ENCODE results near the gene RNF223. TPM values are rescaled to one million over a fixed set of nuclear protein-coding genes. Genes with fewer than 3 reads are reported as not detected.
A peak's percentile ranks its signal among the peaks of the same experiment; 100 is the strongest.

RNF223 gene
- 0.10 TPM in 1 of 2 replicates, not detected in the other for total RNA-seq

DNA sequence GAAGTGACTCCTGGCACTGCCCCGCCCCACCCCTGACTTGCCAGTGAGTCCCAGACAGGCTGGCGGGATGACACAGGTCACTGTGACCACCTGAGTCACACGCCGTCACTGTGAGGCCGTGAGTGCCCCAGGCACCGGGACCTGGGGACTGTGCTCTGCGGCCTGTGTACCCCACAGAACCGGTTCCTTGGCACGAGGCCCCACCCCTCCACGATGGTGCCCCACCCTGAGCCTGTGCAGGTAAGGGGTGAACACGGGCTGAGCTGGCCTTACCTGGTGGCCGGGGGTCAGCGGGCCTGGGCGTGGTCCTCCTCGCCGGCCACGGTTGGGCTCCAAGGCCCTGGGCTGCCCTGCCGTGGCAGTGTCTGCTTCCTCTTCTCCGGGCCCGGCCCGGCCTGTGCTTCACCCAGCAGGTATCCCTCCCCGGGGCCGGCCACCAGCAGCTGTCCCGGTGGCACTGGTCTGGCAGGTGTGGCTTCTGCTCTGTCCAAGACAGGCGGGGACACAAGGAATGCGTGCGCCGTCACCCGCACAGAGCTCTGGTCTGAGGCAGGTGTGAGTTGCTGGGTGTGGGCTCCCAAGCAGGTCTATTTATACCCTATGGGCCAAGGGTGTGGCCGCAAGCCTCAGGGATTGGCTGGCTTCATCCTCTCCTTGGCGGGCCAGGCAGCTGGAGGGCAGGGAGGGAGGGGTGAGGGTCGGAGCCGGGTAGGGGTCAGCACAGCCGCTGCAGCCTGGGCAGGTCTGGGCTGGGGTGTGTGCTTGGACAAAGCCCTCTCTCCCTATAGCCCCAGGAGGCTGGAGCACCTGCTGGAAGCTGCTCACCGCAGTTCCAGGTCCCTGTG, at the start of gene RNF223:
Gene RNF223, minus strand, starts transcription at position 564 of the 845 bp plus-strand sequence. CDS start 1,740 bp downstream, outside the sequence.
- H3K4me1 Mint-ChIP-seq (ENCODE audit: low read depth): no peaks in the 10 kb centered on the region
- no peaks in the 10 kb centered on the region for H3K9me3 Mint-ChIP-seq
- DNase-seq (ENCODE audit: low spot score): no peak
- no peak within 1 kb of the TSS for H3K4me3 Mint-ChIP-seq
- H3K36me3 Mint-ChIP-seq (ENCODE audit: low read depth): no peaks in the 10 kb centered on the region
- intact Hi-C loops (cut with micrococcal nuclease): no loop called here
- H3K27ac Mint-ChIP-seq: no peak within 1 kb of the TSS
- H3K27me3 Mint-ChIP-seq (ENCODE audit: insufficient read depth): peaks cover 3% of the 10 kb centered on the region

DNA sequence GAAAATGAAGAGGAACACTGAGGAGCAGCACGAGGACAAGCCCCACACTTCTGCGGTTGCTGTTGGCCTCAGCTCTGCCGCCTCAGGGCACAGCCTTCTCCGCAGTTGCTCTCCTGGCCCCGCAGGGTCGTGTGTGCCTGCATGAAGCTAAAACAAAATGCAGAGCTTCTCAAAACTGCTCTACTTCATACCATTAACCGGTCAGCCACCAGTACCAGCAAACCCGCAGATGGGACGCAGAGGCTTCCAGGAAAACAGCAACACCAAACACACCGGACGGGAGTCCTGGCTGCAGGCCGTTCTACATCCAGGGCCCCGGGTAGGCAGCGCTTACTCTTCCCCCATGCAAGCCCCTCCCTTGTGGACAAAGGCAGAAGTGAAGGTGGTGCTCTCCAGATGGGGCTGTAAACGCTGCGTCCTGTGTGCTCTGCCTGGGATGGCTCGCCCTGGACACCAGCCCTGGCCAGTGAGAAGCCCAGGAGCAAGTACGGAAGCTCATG, 48.9 kb upstream of the RNF223 start:
- Mint-ChIP-seq H3K27ac (peak overlapping the region; percentile 21), H3K4me1 (ENCODE audit: low read depth) (peaks cover 5% of the 10 kb centered on the region)
- intact Hi-C loops (cut with micrococcal nuclease): loop anchor here (1.0 to 2.0 kb wide), 4 partner anchors 108 to 168 kb away; no protein-coding TSS in a partner anchor

DNA sequence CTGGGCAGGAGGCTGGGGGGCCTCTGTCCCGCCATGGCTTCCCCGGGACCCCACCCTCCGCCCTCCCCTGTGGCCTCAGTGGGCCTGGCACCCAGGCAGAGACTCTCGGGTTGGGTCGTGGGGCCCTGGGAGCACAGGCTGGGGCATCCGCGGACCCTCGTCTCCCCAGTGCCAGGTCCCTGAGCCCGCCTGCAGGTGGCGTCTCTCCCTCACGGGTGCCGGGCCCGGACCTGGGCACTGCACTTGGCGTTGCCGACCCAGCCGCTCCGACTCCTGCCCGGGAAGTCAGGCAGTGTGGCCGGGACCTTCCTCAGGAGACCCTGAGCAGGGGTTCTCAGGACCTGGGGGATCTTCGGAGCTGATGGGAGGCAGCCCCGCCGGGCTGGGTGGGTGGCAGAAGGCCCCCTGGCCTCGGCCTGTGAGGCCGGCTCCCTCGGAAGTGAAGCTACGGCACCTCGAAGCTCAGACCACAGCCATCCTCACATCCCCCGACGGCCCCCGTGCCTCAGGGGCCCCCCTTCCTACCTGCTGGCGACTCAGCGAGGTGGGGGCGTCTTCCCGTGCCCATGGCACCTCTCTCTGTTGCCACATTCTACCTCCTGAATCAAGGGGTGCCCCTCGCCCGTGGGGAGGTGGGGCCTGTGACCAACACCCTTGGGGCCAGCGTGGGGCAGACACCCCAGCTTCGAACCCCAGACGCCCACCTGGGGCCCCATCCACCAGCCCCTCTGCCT, 48.1 kb upstream of the RNF223 start:
- Mint-ChIP-seq H3K36me3 (ENCODE audit: low read depth) (no peaks in the 10 kb centered on the region), H3K4me1 (ENCODE audit: low read depth) (peaks cover 5% of the 10 kb centered on the region), H3K4me3 (no peak overlapping the region)

More for the DNA sequence above, 48.9 kb upstream of the RNF223 start:
- DNase-seq (ENCODE audit: low spot score): no peak
- Mint-ChIP-seq H3K4me3 (no peak overlapping the region), H3K36me3 (ENCODE audit: low read depth) (no peaks in the 10 kb centered on the region), H3K27me3 (ENCODE audit: insufficient read depth) (peaks cover 11% of the 10 kb centered on the region), H3K9me3 (no peaks in the 10 kb centered on the region)

DNA sequence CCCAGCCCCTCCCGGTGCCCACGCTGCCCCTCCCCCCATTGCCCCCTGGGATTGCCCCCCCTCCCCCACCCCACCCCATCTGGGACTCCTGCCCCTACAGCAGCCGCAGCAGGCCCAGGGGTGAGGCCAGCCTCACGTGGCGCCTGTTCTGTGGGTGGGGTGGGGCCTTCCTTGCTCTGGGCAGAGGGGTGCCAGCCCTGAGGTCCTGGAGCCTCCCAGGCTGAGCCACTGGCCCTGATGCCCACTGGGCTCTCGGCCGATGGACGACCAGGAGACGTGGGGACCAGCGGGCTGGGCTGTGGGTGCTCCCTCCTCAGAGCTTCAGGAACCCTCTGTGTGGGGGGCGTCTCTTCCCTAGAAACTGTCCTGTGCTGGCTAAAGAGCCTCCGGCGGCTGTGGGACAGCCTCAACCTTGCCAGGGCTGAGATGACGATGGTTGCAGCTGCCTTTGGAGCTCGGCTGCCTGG, 47.5 kb upstream of the RNF223 start:
- Mint-ChIP-seq H3K4me3 (no peak overlapping the region), H3K27me3 (ENCODE audit: insufficient read depth) (peaks cover 11% of the 10 kb centered on the region), H3K36me3 (ENCODE audit: low read depth) (no peaks in the 10 kb centered on the region), H3K9me3 (no peaks in the 10 kb centered on the region), H3K27ac (no peak overlapping the region), H3K4me1 (ENCODE audit: low read depth) (peaks cover 5% of the 10 kb centered on the region)
- DNase-seq (ENCODE audit: low spot score): no peak
- intact Hi-C loops (cut with micrococcal nuclease): loop anchor here (1.0 to 2.0 kb wide), 4 partner anchors 110 to 169 kb away; no protein-coding TSS in a partner anchor

More for the DNA sequence above, 48.1 kb upstream of the RNF223 start:
- intact Hi-C loops (cut with micrococcal nuclease): loop anchor here (1.0 to 2.0 kb wide), 4 partner anchors 109 to 169 kb away; no protein-coding TSS in a partner anchor
- peak; percentile 80 for DNase-seq (ENCODE audit: low spot score)
- Mint-ChIP-seq H3K27me3 (ENCODE audit: insufficient read depth) (peaks cover 11% of the 10 kb centered on the region), H3K27ac (no peak overlapping the region), H3K9me3 (no peaks in the 10 kb centered on the region)

DNA sequence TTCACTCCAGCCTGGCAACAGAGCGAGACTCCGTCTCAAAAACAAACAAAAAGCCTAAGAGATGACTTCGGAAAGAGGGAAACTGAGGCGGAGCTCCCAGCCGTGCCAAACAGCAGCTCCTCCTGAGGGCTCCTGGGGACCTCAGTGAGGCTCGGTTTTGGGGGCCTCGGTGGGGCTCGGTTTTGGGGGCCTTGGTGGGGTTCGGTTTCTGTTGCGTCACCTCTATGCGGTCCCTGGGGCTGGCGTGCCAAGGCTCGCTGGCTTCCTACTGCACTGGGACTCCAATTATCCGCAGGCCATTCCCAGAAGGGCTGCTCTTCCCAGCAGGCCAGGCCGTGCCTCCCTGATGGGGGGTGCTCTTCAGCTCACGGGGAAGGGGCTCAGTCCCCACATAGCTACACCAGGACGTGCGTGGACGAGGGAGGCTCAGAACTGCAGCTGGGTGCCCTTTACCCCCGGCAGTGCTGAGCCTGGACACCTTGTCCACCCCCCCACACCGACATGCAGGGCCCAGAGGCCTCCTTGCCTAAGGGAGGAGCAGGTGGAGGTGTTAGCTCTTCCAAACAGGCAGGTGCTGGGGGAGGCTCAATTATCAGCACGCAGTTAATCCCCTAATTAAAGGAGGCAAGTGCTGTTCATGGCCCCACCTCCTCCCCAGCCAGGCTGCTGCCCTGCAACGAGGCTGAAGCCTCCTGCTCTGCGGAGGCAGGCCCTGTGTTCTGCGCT, 46.9 kb upstream of the RNF223 start:
- peaks cover 5% of the 10 kb centered on the region for H3K4me1 Mint-ChIP-seq (ENCODE audit: low read depth)
- no peaks in the 10 kb centered on the region for H3K9me3 Mint-ChIP-seq
- no peak for DNase-seq (ENCODE audit: low spot score)
- H3K4me3 Mint-ChIP-seq: no peak overlapping the region
- no peak overlapping the region for H3K27ac Mint-ChIP-seq
- intact Hi-C loops (cut with micrococcal nuclease): no loop called here
- H3K27me3 Mint-ChIP-seq (ENCODE audit: insufficient read depth): peaks cover 11% of the 10 kb centered on the region
- no peaks in the 10 kb centered on the region for H3K36me3 Mint-ChIP-seq (ENCODE audit: low read depth)

DNA sequence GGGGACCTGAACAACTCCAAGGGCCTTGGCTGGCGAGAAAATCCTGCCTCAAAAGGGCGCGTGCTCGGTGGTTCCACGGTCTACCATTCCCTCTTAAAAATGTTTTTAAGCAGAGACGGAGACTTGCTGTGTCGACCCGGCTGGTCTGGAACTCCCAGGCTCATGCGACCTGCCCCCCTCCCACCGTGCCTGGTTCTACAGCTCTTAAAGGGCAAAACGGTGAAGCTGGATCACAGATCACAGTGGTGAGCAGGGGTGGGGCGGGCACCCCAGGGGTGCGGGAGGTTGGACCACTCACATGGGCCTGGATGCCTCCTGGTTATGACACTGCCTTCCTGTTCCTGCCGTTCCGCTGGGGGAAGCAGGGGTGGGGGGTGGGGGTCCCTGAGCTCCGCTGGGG, 46.0 kb upstream of the RNF223 start:
- Mint-ChIP-seq H3K9me3 (no peaks in the 10 kb centered on the region), H3K4me3 (no peak overlapping the region), H3K27me3 (ENCODE audit: insufficient read depth) (peaks cover 11% of the 10 kb centered on the region), H3K27ac (no peak overlapping the region), H3K36me3 (ENCODE audit: low read depth) (peaks cover under 1% of the 10 kb centered on the region), H3K4me1 (ENCODE audit: low read depth) (peaks cover 5% of the 10 kb centered on the region)
- intact Hi-C loops (cut with micrococcal nuclease): no loop called here
- no peak for DNase-seq (ENCODE audit: low spot score)

DNA sequence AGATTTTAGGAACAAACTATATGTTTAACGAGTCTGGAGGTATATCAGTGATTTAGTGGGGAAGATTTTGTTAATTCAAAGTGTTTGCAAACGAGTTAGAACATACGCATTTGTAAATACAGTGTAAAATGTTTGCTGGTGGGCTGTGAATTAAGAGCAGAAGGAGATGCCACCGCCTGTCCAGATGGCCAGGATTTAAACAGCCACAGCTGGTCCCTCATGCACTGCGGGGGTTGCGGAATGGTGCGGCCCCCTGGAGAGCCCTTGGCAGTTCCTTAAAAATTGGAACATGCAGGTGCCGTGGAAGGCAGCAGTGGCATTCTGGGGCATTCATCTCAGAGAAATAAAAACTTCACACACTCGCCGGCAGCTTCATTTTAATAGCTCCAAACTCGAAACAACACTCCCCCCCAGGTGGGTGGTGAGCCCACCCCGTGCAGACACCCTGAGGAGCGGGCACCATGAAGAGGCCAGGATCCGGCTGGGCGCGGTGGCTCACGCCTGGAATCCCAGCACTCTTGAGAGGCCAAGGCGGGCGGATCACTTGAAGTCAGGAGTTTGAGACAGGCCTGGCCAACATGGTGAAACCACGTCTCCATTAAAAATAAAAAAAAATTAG, 45.3 kb upstream of the RNF223 start:
- no peak for DNase-seq (ENCODE audit: low spot score)

DNA sequence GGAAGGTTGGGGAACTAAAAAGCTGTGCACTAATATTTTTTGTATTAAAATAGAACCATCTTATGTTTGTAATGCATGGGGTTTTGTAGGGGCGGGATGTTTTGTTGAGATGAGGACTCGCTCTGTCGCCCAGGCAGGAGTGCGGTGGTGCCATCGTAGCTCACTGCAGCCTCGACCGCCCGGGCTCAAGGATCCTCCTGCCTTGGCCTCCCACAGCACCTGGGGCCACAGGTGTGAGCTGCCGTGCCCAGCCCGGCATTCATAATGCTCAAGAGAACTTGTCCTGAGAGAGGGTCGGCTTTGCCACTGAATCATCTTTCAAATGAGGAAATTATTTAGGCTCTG, 44.7 kb upstream of the RNF223 start:
- intact Hi-C loops (cut with micrococcal nuclease): no loop called here
- Mint-ChIP-seq H3K27ac (peak overlapping the region; percentile 2), H3K36me3 (ENCODE audit: low read depth) (peaks cover 2% of the 10 kb centered on the region), H3K9me3 (no peaks in the 10 kb centered on the region), H3K27me3 (ENCODE audit: insufficient read depth) (peaks cover 11% of the 10 kb centered on the region), H3K4me3 (peak overlapping the region; percentile 23), H3K4me1 (ENCODE audit: low read depth) (peaks cover 2% of the 10 kb centered on the region)
- no peak for DNase-seq (ENCODE audit: low spot score)

More for the DNA sequence above, 45.3 kb upstream of the RNF223 start:
- intact Hi-C loops (cut with micrococcal nuclease): no loop called here
- no peaks in the 10 kb centered on the region for H3K9me3 Mint-ChIP-seq
- H3K4me1 Mint-ChIP-seq (ENCODE audit: low read depth): peaks cover 5% of the 10 kb centered on the region
- peak overlapping the region; percentile 2 for H3K27ac Mint-ChIP-seq
- peaks cover 2% of the 10 kb centered on the region for H3K36me3 Mint-ChIP-seq (ENCODE audit: low read depth)
- peaks cover 11% of the 10 kb centered on the region for H3K27me3 Mint-ChIP-seq (ENCODE audit: insufficient read depth)
- H3K4me3 Mint-ChIP-seq: no peak overlapping the region

DNA sequence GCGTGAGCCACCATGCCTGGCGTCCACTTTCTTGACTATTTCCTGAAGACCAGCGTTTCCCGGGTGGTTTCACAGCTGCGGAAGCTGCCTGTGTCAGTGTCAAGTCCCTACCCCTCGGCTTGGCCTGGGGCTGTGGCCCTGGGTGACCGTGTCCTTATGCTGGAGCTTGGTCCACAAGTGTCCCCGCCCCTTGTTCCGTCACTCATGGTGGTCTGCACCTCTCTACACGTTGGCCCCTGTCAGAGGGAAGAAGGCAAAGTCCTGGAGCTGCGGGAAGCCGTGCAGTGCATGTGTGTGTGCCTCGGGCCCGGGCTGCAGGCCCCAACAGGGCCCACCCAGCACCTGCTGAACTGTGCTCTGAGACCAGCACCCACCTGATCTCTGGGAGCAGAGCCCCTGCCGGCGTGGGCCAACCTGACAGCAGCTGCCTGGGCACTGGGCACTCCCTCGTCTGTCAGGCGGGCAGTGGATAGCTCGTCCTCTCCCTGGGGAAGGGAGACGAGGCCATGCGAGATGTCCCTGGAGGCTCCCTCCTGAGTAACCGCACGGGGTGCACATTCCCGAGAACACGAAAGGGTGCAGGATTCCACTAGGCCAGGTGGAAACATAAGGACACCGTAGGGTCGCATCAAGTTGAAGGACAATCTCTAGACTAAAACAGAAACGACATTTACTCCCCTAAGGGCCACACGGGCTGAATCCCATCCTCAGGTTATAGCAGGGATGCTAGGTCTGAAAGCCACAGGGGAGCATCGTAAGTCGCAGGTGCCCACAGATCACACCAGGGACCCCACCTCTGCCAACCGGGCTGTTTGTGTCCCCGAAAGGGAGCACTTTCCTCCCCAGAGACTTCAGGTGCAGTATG, 44.1 kb upstream of the RNF223 start:
- H3K36me3 Mint-ChIP-seq (ENCODE audit: low read depth): peaks cover 6% of the 10 kb centered on the region
- no peaks in the 10 kb centered on the region for H3K4me1 Mint-ChIP-seq (ENCODE audit: low read depth)
- no peak overlapping the region for H3K27ac Mint-ChIP-seq
- peaks cover 8% of the 10 kb centered on the region for H3K27me3 Mint-ChIP-seq (ENCODE audit: insufficient read depth)
- intact Hi-C loops (cut with micrococcal nuclease): no loop called here
- DNase-seq (ENCODE audit: low spot score): no peak
- peak overlapping the region; percentile 59 for H3K4me3 Mint-ChIP-seq
- peaks cover 4% of the 10 kb centered on the region for H3K9me3 Mint-ChIP-seq

DNA sequence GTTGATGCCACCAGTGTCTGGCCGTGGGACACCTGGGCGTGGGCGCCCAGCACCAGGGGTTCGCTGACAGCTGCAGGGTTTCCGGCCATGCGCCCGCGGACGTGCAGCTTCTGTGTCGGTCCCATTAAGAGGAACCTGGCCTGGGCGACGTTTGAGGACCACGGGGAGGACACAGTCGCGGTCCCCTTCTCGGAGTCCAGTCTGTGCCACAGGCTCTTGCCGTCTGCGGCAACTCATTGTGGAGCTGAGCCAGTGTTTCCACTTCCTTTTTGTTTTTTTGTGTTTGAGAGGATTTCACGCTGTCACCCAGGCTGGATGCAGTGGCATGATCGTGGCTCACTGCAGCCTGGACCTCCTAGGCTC, 43.3 kb upstream of the RNF223 start:
- no peak for DNase-seq (ENCODE audit: low spot score)
- no peak overlapping the region for H3K27ac Mint-ChIP-seq
- H3K4me3 Mint-ChIP-seq: peak overlapping the region; percentile 59
- intact Hi-C loops (cut with micrococcal nuclease): loop anchor here (2.0 kb wide), 4 partner anchors 19 to 105 kb away; partner anchors contain the start of gene ISG15
- no peaks in the 10 kb centered on the region for H3K4me1 Mint-ChIP-seq (ENCODE audit: low read depth)
- peaks cover 8% of the 10 kb centered on the region for H3K27me3 Mint-ChIP-seq (ENCODE audit: insufficient read depth)
- H3K36me3 Mint-ChIP-seq (ENCODE audit: low read depth): peaks cover 13% of the 10 kb centered on the region
- H3K9me3 Mint-ChIP-seq: peaks cover 6% of the 10 kb centered on the region

DNA sequence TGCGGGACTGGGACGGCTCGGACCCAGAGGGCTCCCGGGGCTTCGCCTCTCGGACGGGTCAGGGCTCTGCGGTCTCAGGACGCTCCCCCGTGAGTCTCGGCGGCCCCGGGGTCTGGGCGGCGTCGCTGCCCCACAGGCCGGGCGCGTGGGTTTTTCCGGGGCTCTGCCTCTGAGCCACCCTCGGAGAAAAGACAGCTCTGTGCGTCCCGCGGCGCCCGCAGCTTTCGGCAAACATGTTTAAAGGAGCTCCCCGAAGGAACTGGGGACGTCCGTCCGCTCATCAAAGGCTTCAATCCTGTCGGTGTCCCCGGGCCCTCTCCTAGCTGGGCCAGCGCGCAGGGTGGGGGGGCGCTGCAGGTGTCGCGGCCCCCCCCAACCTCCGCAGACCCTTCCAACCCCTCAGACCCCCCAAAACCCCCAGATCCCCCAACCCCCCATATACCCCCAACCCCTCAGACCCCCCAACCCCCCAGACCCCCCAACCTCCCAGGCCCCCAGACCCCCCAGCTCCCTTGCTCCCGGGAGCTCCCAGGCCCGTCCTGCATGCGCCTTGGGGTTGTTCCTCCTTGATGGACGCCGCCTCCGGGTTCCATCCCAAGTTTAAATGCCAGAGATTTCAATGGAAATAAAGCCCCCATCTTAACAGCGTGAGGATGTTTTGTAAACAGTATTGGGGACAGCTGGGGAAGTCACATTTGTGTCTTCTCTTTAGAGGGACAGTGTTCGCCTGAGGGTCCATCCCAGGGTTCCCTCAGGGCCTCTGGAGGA, 42.8 kb upstream of the RNF223 start:
- no peak for DNase-seq (ENCODE audit: low spot score)
- intact Hi-C loops (cut with micrococcal nuclease): loop anchor here (1.0 to 2.0 kb wide), 12 partner anchors 20 to 498 kb away; partner anchors contain the start of genes B3GALT6, CPTP, HES4 and INTS11

More for the DNA sequence above, 42.8 kb upstream of the RNF223 start:
- Mint-ChIP-seq H3K27ac (no peak overlapping the region), H3K9me3 (peaks cover 11% of the 10 kb centered on the region), H3K4me1 (ENCODE audit: low read depth) (no peaks in the 10 kb centered on the region), H3K27me3 (ENCODE audit: insufficient read depth) (peaks cover 8% of the 10 kb centered on the region), H3K36me3 (ENCODE audit: low read depth) (peaks cover 18% of the 10 kb centered on the region), H3K4me3 (peak overlapping the region; percentile 59)

Measured in activated T-helper 1 cell treated with anti-CD3 and anti-CD28 coated beads, Interleukin-12 subunit alpha, Interleukin-12 subunit beta, Interleukin-2, Interleukin-4 antibody, amounts not matched to agents 30 ng/mL and 10 ng/mL and 1 ng/mL, durations not matched to agents 14 hours and 24 hours and 36 hours (primary cell).